Measurements from ENCODE around the gene FNDC3B.

Gene FNDC3B

GRCh38 chr3:172383306-172383796 lies 344.0 kb downstream of the FNDC3B start:
- no peak for DNase-seq

- no peak for DNase-seq
These were observed 345.5 kb downstream of the FNDC3B start for GRCh38 chr3:172384836-172385235.

- DNase-seq: no peak
These were observed 348.4 kb downstream of the FNDC3B start for GRCh38 chr3:172387728-172388127.

- DNase-seq: no peak
These were observed 349.2 kb downstream of the FNDC3B start for GRCh38 chr3:172388412-172389078.

GRCh38 chr3:172390792-172391191 lies 351.4 kb downstream of the FNDC3B start:
- DNase-seq: no peak

GRCh38 chr3:172391592-172392302 lies 352.4 kb downstream of the FNDC3B start:
- DNase-seq: no peak

- no peak for DNase-seq
These were observed 355.3 kb downstream of the FNDC3B start for GRCh38 chr3:172394692-172395091.

GRCh38 chr3:172396400-172396799 lies 357.0 kb downstream of the FNDC3B start:
- no peak for DNase-seq

GRCh38 chr3:172397716-172398405 lies 358.5 kb downstream of the FNDC3B start:
- DNase-seq: no peak

- DNase-seq: no peak
These were observed 359.1 kb downstream of the FNDC3B start for GRCh38 chr3:172398484-172398883.

- no peak for DNase-seq
These were observed 362.7 kb downstream of the FNDC3B start for GRCh38 chr3:172402090-172402489.

GRCh38 chr3:172402892-172403643 lies 363.7 kb downstream of the FNDC3B start:
- no peak for DNase-seq

GRCh38 chr3:172404237-172404962 lies 365.0 kb downstream of the FNDC3B start:
- DNase-seq: no peak

- no peak for DNase-seq
These were observed 366.5 kb downstream of the FNDC3B start for GRCh38 chr3:172405914-172406313.

- no peak for DNase-seq
These were observed 368.5 kb downstream of the FNDC3B start for GRCh38 chr3:172407872-172408271.

GRCh38 chr3:172410702-172411477 lies 371.5 kb downstream of the FNDC3B start:
- no peak for DNase-seq

GRCh38 chr3:172411478-172411947 lies 372.1 kb downstream of the FNDC3B start:
- DNase-seq: no peak

GRCh38 chr3:172415323-172415722 lies 375.9 kb downstream of the FNDC3B start:
- no peak for DNase-seq

GRCh38 chr3:172437713-172438112 lies 398.3 kb downstream of the FNDC3B start:
- DNase-seq: no peak

- DNase-seq: no peak
These were observed 398.8 kb downstream of the FNDC3B start for GRCh38 chr3:172438186-172438585.

- DNase-seq: no peak
These were observed 402.2 kb downstream of the FNDC3B start for GRCh38 chr3:172441581-172441980.
